H9 (cell line): ENCODE results near the gene AP4M1. TPM values are rescaled to one million over a fixed set of nuclear protein-coding genes. Genes with fewer than 3 reads are reported as not detected.

ENCODE experiments used
- DNase-seq: peaks from one replicate; pipeline ENCODE4 v3.0.0-alpha.2; 2017
- H2AFZ ChIP-seq: one replicate; pipeline ENCODE4 v1.6.1; 2013; ENCODE audit warnings: mild to moderate bottlenecking, low read length, control low read depth, moderate library complexity
- H2AK5ac ChIP-seq: 2 replicates; pipeline ENCODE4 v1.6.1; 2013; ENCODE audit warnings: low read length, control low read depth, mixed read lengths; ENCODE audit not compliant: insufficient read length
- H2BK120ac ChIP-seq: one replicate; pipeline ENCODE4 v1.6.1; 2013; ENCODE audit warnings: low read depth, mild to moderate bottlenecking, low read length, control low read depth, inconsistent platforms; ENCODE audit not compliant: poor library complexity, severe bottlenecking
- H2BK12ac ChIP-seq: 2 replicates; pipeline ENCODE4 v1.6.1; 2013; ENCODE audit warnings: low read length, control low read depth, mixed read lengths, low read depth; ENCODE audit not compliant: insufficient read length
- H2BK15ac ChIP-seq: 2 replicates; pipeline ENCODE4 v1.6.1; 2013; ENCODE audit warnings: low read depth, low read length, control low read depth
- H2BK20ac ChIP-seq: one replicate; pipeline ENCODE4 v1.6.1; 2013; ENCODE audit warnings: low read depth, mild to moderate bottlenecking, low read length, control low read depth, inconsistent platforms; ENCODE audit not compliant: poor library complexity, severe bottlenecking
- H2BK5ac ChIP-seq: 2 replicates; pipeline ENCODE4 v1.6.1; 2013; ENCODE audit warnings: low read length, control low read depth, mixed read lengths; ENCODE audit not compliant: insufficient read length
- H3K14ac ChIP-seq: 2 replicates; pipeline ENCODE4 v1.6.1; 2013; ENCODE audit warnings: low read length, control low read depth; ENCODE audit not compliant: insufficient read depth
- H3K18ac ChIP-seq: 2 replicates; pipeline ENCODE4 v1.6.1; 2013; ENCODE audit warnings: low read depth, mild to moderate bottlenecking, mixed read lengths, low read length, control low read depth; ENCODE audit not compliant: insufficient read length
- H3K23ac ChIP-seq: 2 replicates; pipeline ENCODE4 v1.6.1; 2013; ENCODE audit warnings: low read length, control low read depth, mixed read lengths, low read depth; ENCODE audit not compliant: insufficient read length
- H3K23me2 ChIP-seq: 2 replicates; pipeline ENCODE4 v1.6.1; 2013; ENCODE audit warnings: low read depth, mild to moderate bottlenecking, mixed read lengths, low read length, control low read depth; ENCODE audit not compliant: insufficient read length, poor library complexity, severe bottlenecking
- H3K27ac ChIP-seq: 2 replicates; pipeline ENCODE4 v1.5.1; 2013; ENCODE audit warnings: low read length, control low read depth, mixed read lengths, low read depth; ENCODE audit not compliant: insufficient read length
- H3K27me3 ChIP-seq: 2 replicates; pipeline ENCODE4 v1.6.1; 2013; ENCODE audit warnings: low read length, control low read depth, inconsistent platforms; ENCODE audit not compliant: insufficient read depth
- H3K4ac ChIP-seq: 2 replicates; pipeline ENCODE4 v1.6.1; 2013; ENCODE audit warnings: low read depth, mild to moderate bottlenecking, control low read depth, inconsistent platforms, low read length, moderate library complexity
- H3K4me1 ChIP-seq: 2 replicates; pipeline ENCODE4 v1.6.1; 2013; ENCODE audit warnings: low read length, control low read depth, inconsistent platforms; ENCODE audit not compliant: insufficient read depth
- H3K4me2 ChIP-seq: 2 replicates; pipeline ENCODE4 v1.6.1; 2013; ENCODE audit warnings: low read length, control low read depth, mixed read lengths; ENCODE audit not compliant: insufficient read length, insufficient read depth
- H3K56ac ChIP-seq: 2 replicates; pipeline ENCODE4 v1.6.1; 2013; ENCODE audit warnings: low read depth, mild to moderate bottlenecking, mixed read lengths, low read length, control low read depth; ENCODE audit not compliant: insufficient read length
- H3K79me1 ChIP-seq: 2 replicates; pipeline ENCODE4 v1.6.1; 2013; ENCODE audit warnings: low read depth, mild to moderate bottlenecking, moderate library complexity, low read length, control low read depth, inconsistent platforms; ENCODE audit not compliant: insufficient read depth, poor library complexity, severe bottlenecking
- H3K79me2 ChIP-seq: 2 replicates; pipeline ENCODE4 v1.6.1; 2013; ENCODE audit warnings: low read length, control low read depth, inconsistent platforms; ENCODE audit not compliant: insufficient read depth
- H3K9ac ChIP-seq: 2 replicates; pipeline ENCODE4 v1.6.1; 2013; ENCODE audit warnings: low read length, control low read depth, mixed read lengths; ENCODE audit not compliant: insufficient read length; ENCODE audit errors: extremely low read depth
- H3K9me3 ChIP-seq: one replicate; pipeline ENCODE4 v1.6.1; 2013; ENCODE audit warnings: low read depth, low read length, inconsistent platforms; ENCODE audit not compliant: control insufficient read depth
- H3T11ph ChIP-seq: one replicate; pipeline ENCODE4 v1.6.1; 2013; ENCODE audit warnings: mild to moderate bottlenecking, low read length, control low read depth, inconsistent platforms
- H4K20me1 ChIP-seq: one replicate; pipeline ENCODE4 v1.6.1; 2013; ENCODE audit not compliant: control insufficient read depth, insufficient read length, insufficient read depth
- H4K5ac ChIP-seq: 2 replicates; pipeline ENCODE4 v1.6.1; 2013; ENCODE audit warnings: low read depth, mild to moderate bottlenecking, mixed read lengths, low read length, control low read depth; ENCODE audit not compliant: insufficient read length
- H4K8ac ChIP-seq: replicated peaks from 2 replicates; pipeline ENCODE4 v1.6.1; 2013; ENCODE audit warnings: low read length, control low read depth, mixed read lengths, low read depth; ENCODE audit not compliant: insufficient read length
- H4K91ac ChIP-seq: 2 replicates; pipeline ENCODE4 v1.6.1; 2013; ENCODE audit warnings: low read depth, mild to moderate bottlenecking, moderate library complexity, mixed read lengths, low read length, control low read depth; ENCODE audit not compliant: insufficient read length
- H3K27ac Mint-ChIP-seq, 3 experiments: 2 replicates in 2 of 3; 3 replicates in 1 of 3; pipeline ENCODE4 v1.8.0; 2020 to 2021; ENCODE audit warnings: mixed read lengths in 3 of 3, mild to moderate bottlenecking in 1 of 3, moderate library complexity in 1 of 3
- H3K27me3 Mint-ChIP-seq: 2 replicates; pipeline ENCODE4 v1.8.0; 2021; ENCODE audit warnings: low read depth, mild to moderate bottlenecking, moderate library complexity, mixed read lengths
- H3K36me3 Mint-ChIP-seq, 3 experiments: 2 replicates in 2 of 3; 3 replicates in 1 of 3; pipeline ENCODE4 v1.8.0; 2020 to 2021; ENCODE audit warnings: low read depth in 3 of 3, mixed read lengths in 3 of 3; ENCODE audit not compliant: insufficient read depth in 1 of 3
- H3K4me1 Mint-ChIP-seq, 2 experiments: 2 replicates each; pipeline ENCODE4 v1.8.0; 2020; ENCODE audit warnings: mixed read lengths in 2 of 2
- H3K4me3 Mint-ChIP-seq, 2 experiments: 2 replicates in 1 of 2; 3 replicates in 1 of 2; pipeline ENCODE4 v1.8.0; 2020 to 2021; ENCODE audit warnings: mild to moderate bottlenecking in 2 of 2, mixed read lengths in 2 of 2, moderate library complexity in 1 of 2
- H3K9me3 Mint-ChIP-seq, 2 experiments: 2 replicates in 1 of 2; 3 replicates in 1 of 2; pipeline ENCODE4 v1.8.0; 2020; ENCODE audit warnings: mild to moderate bottlenecking in 2 of 2, mixed read lengths in 2 of 2, moderate library complexity in 1 of 2
- CTCF ChIP-seq: fragments of 200-600 bp; sonication (generic); conservative IDR thresholded peaks from 3 replicates; pipeline ENCODE4 v1.8.0; 2021; ENCODE audit warnings: antibody characterized with exemption, mild to moderate bottlenecking
- WGBS: extraction: QIAGEN DNeasy Blood & Tissue Kit; methylation state at CpG from one replicate; pipeline ENCODE4 v1.1.7; 2013; ENCODE audit warnings: missing lambda C conversion rate, low lambda C conversion rate, mixed read lengths; ENCODE audit not compliant: insufficient read length; ENCODE audit errors: extremely low coverage; 5-methylcytosine and 5-hydroxymethylcytosine counted together
- total RNA-seq: library from RNA; stranded (reverse); gene quantifications from 2 replicates; pipeline ENCODE4 v1.2.1, GENCODE V29; 2021

The AP4M1 gene
- total RNA-seq, 1 experiment from 2014 or later: 18.8 TPM

- Histone ChIP-seq H3K9me3 (no peaks in the 10 kb centered on the region), H4K91ac (no peak overlapping the region), H4K8ac (no peak overlapping the region), H3K56ac (no peak overlapping the region), H4K5ac (no peak overlapping the region), H2BK15ac (no peak overlapping the region), H3K4me2 (no peak overlapping the region), H3K14ac (no peak overlapping the region), H3K79me2 (no peaks in the 10 kb centered on the region), H3K79me1 (no peaks in the 10 kb centered on the region), H3K27me3 (no peaks in the 10 kb centered on the region; the same call in 1 of the 2 replicates), H3K18ac (no peak overlapping the region), H3K27ac (no peak overlapping the region), H2BK120ac (no peak overlapping the region), H2BK20ac (no peak overlapping the region), H2AFZ (no peak overlapping the region), H2BK12ac (peak overlapping the region; percentile 57), H2BK5ac (no peak overlapping the region), H2AK5ac (no peak overlapping the region), H4K20me1 (no peaks in the 10 kb centered on the region), H3K9ac (no peak overlapping the region), H3K23ac (no peak overlapping the region), H3T11ph (no peak overlapping the region), H3K4ac (no peak overlapping the region), H3K23me2 (peaks cover 7% of the 10 kb centered on the region), H3K4me1 (peaks cover 4% of the 10 kb centered on the region; the same call in 1 of the 2 replicates)
- H3K27ac Mint-ChIP-seq: no peak overlapping the region
- peaks cover 35% of the 10 kb centered on the region for H3K27me3 Mint-ChIP-seq
- no peak for TF ChIP-seq CTCF
- H3K9me3 Mint-ChIP-seq: no peaks in the 10 kb centered on the region
- no peak for DNase-seq
- no CpG with 5 or more reads among the region's 7 CpGs for WGBS
- H3K4me1 Mint-ChIP-seq: peaks cover 7 to 10% of the 10 kb centered on the region in 2 experiments
- H3K36me3 Mint-ChIP-seq: no peaks in the 10 kb centered on the region
- no peak overlapping the region for H3K4me3 Mint-ChIP-seq
Observed at GRCh38 chr7:100132126-100132525, 30.7 kb downstream of the AP4M1 start.
